Activated CD4-positive, alpha-beta memory T cell treated with anti-CD3 and anti-CD28 coated beads, Interleukin-2, amount 10 ng/mL, durations not matched to agents 7 days and 5 days (primary cell): ENCODE measurements around the gene KREMEN1. TPM values are rescaled to one million over a fixed set of nuclear protein-coding genes. Genes with fewer than 3 reads are reported as not detected.

Source experiments
- CTCF ChIA-PET: fragments of 350-600 bp; sonication (Branson Sonifier 250); formaldehyde crosslinking; loops from one replicate; lab custom pipeline; 2021; ENCODE audit warnings: antibody characterized with exemption, inconsistent platforms; lab: Charles Lee
- POLR2A ChIA-PET: fragments of 350-600 bp; sonication (Branson Sonifier 250); formaldehyde crosslinking; loops from one replicate; lab custom pipeline; 2021; ENCODE audit warnings: antibody characterized with exemption; lab: Charles Lee
- DNase-seq: peaks from one replicate; pipeline ENCODE4 v3.0.0-alpha.2; 2020
- H3K27ac Mint-ChIP-seq: one replicate; pipeline ENCODE4 v1.8.0; 2021; ENCODE audit warnings: mild to moderate bottlenecking, mixed read lengths
- H3K27me3 Mint-ChIP-seq: one replicate; pipeline ENCODE4 v1.8.0; 2021; ENCODE audit warnings: mixed read lengths
- H3K36me3 Mint-ChIP-seq: one replicate; pipeline ENCODE4 v1.8.0; 2021; ENCODE audit warnings: low read depth, mixed read lengths
- H3K4me1 Mint-ChIP-seq: one replicate; pipeline ENCODE4 v1.8.0; 2021; ENCODE audit warnings: mixed read lengths
- H3K4me3 Mint-ChIP-seq: one replicate; pipeline ENCODE4 v1.8.0; 2021; ENCODE audit warnings: mild to moderate bottlenecking, mixed read lengths
- H3K9me3 Mint-ChIP-seq: one replicate; pipeline ENCODE4 v1.8.0; 2021; ENCODE audit warnings: mixed read lengths
- total RNA-seq, 2 experiments: library from RNA; stranded (reverse); gene quantifications; one replicate each; pipeline ENCODE4 v1.2.3, GENCODE V29; 2021

The KREMEN1 gene
- total RNA-seq, 2 experiments from 2014 or later, result not detected

- H3K9me3 Mint-ChIP-seq, result no peaks in the 10 kb centered on the region
- peaks cover 18% of the 10 kb centered on the region for H3K27me3 Mint-ChIP-seq
- H3K27ac Mint-ChIP-seq, result no peak overlapping the region
Observed at GRCh38 chr22:29212743-29213142, 139.9 kb downstream of the KREMEN1 start.

GRCh38 chr22:29213493-29213892, 140.7 kb downstream of the KREMEN1 start:
- ChIA-PET POLR2A (no interaction called here), CTCF (no interaction called here)
- Mint-ChIP-seq H3K4me1 (no peaks in the 10 kb centered on the region), H3K4me3 (no peak overlapping the region), H3K27me3 (peaks cover 13% of the 10 kb centered on the region), H3K27ac (no peak overlapping the region), H3K36me3 (no peaks in the 10 kb centered on the region), H3K9me3 (no peaks in the 10 kb centered on the region)
- DNase-seq, result no peak

More at GRCh38 chr22:29212743-29213142, 139.9 kb downstream of the KREMEN1 start:
- ChIA-PET POLR2A (no interaction called here), CTCF (interaction anchor here (0.8 kb wide), 1 partner anchor 32 kb away, joined by 3 read pairs; no protein-coding TSS in a partner anchor)
- H3K4me3 Mint-ChIP-seq, result no peak overlapping the region
- no peak for DNase-seq
- H3K36me3 Mint-ChIP-seq, result no peaks in the 10 kb centered on the region
- no peaks in the 10 kb centered on the region for H3K4me1 Mint-ChIP-seq

GRCh38 chr22:29214232-29214631, 141.4 kb downstream of the KREMEN1 start:
- Mint-ChIP-seq H3K27ac (no peak overlapping the region), H3K9me3 (no peaks in the 10 kb centered on the region), H3K4me3 (no peak overlapping the region), H3K36me3 (no peaks in the 10 kb centered on the region), H3K27me3 (peaks cover 9% of the 10 kb centered on the region), H3K4me1 (no peaks in the 10 kb centered on the region)
- ChIA-PET POLR2A (no interaction called here), CTCF (interaction anchor here (0.5 kb wide), 1 partner anchor 60 kb away, joined by 3 read pairs; no protein-coding TSS in a partner anchor)
- no peak for DNase-seq

- H3K27ac Mint-ChIP-seq, result no peak overlapping the region
- no peak overlapping the region for H3K4me3 Mint-ChIP-seq
- DNase-seq, result no peak
- POLR2A ChIA-PET, result no interaction called here
- CTCF ChIA-PET, result no interaction called here
- H3K27me3 Mint-ChIP-seq, result peaks cover 5% of the 10 kb centered on the region
- H3K9me3 Mint-ChIP-seq, result no peaks in the 10 kb centered on the region
- no peaks in the 10 kb centered on the region for H3K36me3 Mint-ChIP-seq
- H3K4me1 Mint-ChIP-seq, result no peaks in the 10 kb centered on the region
Observed at GRCh38 chr22:29215012-29215860, 142.4 kb downstream of the KREMEN1 start.

- Mint-ChIP-seq H3K27ac (no peak overlapping the region), H3K4me1 (no peaks in the 10 kb centered on the region), H3K9me3 (no peaks in the 10 kb centered on the region), H3K27me3 (peaks cover 4% of the 10 kb centered on the region), H3K36me3 (no peaks in the 10 kb centered on the region), H3K4me3 (no peak overlapping the region)
- CTCF ChIA-PET, result no interaction called here
- DNase-seq, result no peak
- POLR2A ChIA-PET, result no interaction called here
Observed at GRCh38 chr22:29216011-29216872, 143.4 kb downstream of the KREMEN1 start.

GRCh38 chr22:29216873-29217666, 144.2 kb downstream of the KREMEN1 start:
- DNase-seq, result no peak
- no peaks in the 10 kb centered on the region for H3K9me3 Mint-ChIP-seq
- H3K27ac Mint-ChIP-seq, result no peak overlapping the region
- peaks cover 1% of the 10 kb centered on the region for H3K27me3 Mint-ChIP-seq
- CTCF ChIA-PET, result no interaction called here
- POLR2A ChIA-PET, result no interaction called here
- H3K4me3 Mint-ChIP-seq, result no peak overlapping the region
- no peaks in the 10 kb centered on the region for H3K4me1 Mint-ChIP-seq
- H3K36me3 Mint-ChIP-seq, result no peaks in the 10 kb centered on the region

Other genes with a start within 250 kb of the KREMEN1 start
- under 1 TPM; 0.40 to 0.58 TPM for gene ZNRF3, start 189.5 kb upstream of the KREMEN1 start, total RNA-seq
- not detected for gene C22orf31, start 11.2 kb upstream of the KREMEN1 start, total RNA-seq
- gene EMID1, start 132.9 kb downstream of the KREMEN1 start, total RNA-seq, result under 1 TPM in 1 of 2 experiments, not detected in 1; 0.18 TPM
- gene RHBDD3, start 194.9 kb downstream of the KREMEN1 start, total RNA-seq, result 10 to 100 TPM; 27.8 to 28.8 TPM
- 100 to 1,000 TPM; 308 to 311 TPM for gene EWSR1, start 195.2 kb downstream of the KREMEN1 start, total RNA-seq
- gene GAS2L1, start 233.6 kb downstream of the KREMEN1 start, total RNA-seq, result 10 to 100 TPM; 22.5 to 23.4 TPM
- under 1 TPM; 0.38 to 0.78 TPM for gene RASL10A, start 242.7 kb downstream of the KREMEN1 start, total RNA-seq